Activated CD8-positive, alpha-beta memory T cell treated with anti-CD3 and anti-CD28 coated beads, Interleukin-2, amount 50 U/mL, for 48 hours (primary cell): Measurements from ENCODE around the gene IGSF22.

ENCODE experiments used
- DNase-seq: peaks from one replicate; pipeline ENCODE4 v3.0.0-alpha.2; 2020

IGSF22 gene

GRCh38 chr11:18726040-18726439 lies at the start of gene IGSF22:
TSS of gene IGSF22 (minus strand) at chr11:18726188. CDS start at chr11:18724236, 1,952 bp downstream.
- no peak for DNase-seq

GRCh38 chr11:18774801-18775200 lies 48.8 kb upstream of the IGSF22 start:
- DNase-seq = no peak

GRCh38 chr11:18773681-18774080 lies 47.7 kb upstream of the IGSF22 start:
- DNase-seq = no peak

- no peak for DNase-seq
Observed at GRCh38 chr11:18773104-18773503, 47.1 kb upstream of the IGSF22 start.

GRCh38 chr11:18772211-18772610 lies 46.2 kb upstream of the IGSF22 start:
- DNase-seq = no peak

GRCh38 chr11:18771266-18772035 lies 45.5 kb upstream of the IGSF22 start:
- DNase-seq = no peak

- DNase-seq = no peak
Observed at GRCh38 chr11:18770479-18771125, 44.6 kb upstream of the IGSF22 start.

GRCh38 chr11:18769802-18770456 lies 43.9 kb upstream of the IGSF22 start:
- DNase-seq = no peak

- DNase-seq = no peak
Observed at GRCh38 chr11:18768978-18769377, 43.0 kb upstream of the IGSF22 start.

- no peak for DNase-seq
Observed at GRCh38 chr11:18768472-18768901, 42.5 kb upstream of the IGSF22 start.

- no peak for DNase-seq
Observed at GRCh38 chr11:18766015-18766414, 40.0 kb upstream of the IGSF22 start.

- no peak for DNase-seq
Observed at GRCh38 chr11:18765554-18765953, 39.6 kb upstream of the IGSF22 start.

- DNase-seq = no peak
Observed at GRCh38 chr11:18761741-18762140, 35.8 kb upstream of the IGSF22 start.

GRCh38 chr11:18761144-18761543 lies 35.2 kb upstream of the IGSF22 start:
- DNase-seq = no peak

GRCh38 chr11:18757811-18758210 lies 31.8 kb upstream of the IGSF22 start:
- DNase-seq = no peak

- DNase-seq = no peak
Observed at GRCh38 chr11:18756889-18757288, 30.9 kb upstream of the IGSF22 start.

- DNase-seq = no peak
Observed at GRCh38 chr11:18754308-18754707, 28.3 kb upstream of the IGSF22 start.

- no peak for DNase-seq
Observed at GRCh38 chr11:18752502-18752901, 26.5 kb upstream of the IGSF22 start.

GRCh38 chr11:18750944-18751343 lies 25.0 kb upstream of the IGSF22 start:
- DNase-seq = no peak

- no peak for DNase-seq
Observed at GRCh38 chr11:18749681-18750319, 23.8 kb upstream of the IGSF22 start.

GRCh38 chr11:18748766-18749365 lies 22.9 kb upstream of the IGSF22 start:
- no peak for DNase-seq

GRCh38 chr11:18745251-18745650 lies 19.3 kb upstream of the IGSF22 start:
- no peak for DNase-seq

GRCh38 chr11:18743900-18744514 lies 18.0 kb upstream of the IGSF22 start:
- no peak for DNase-seq
